ENCODE measurements around the gene R3HDM2. TPM values are rescaled to one million over a fixed set of nuclear protein-coding genes. Genes with fewer than 3 reads are reported as not detected.

R3HDM2 gene
- total RNA-seq, 2 experiments from 2014 or later: 25.8 to 47.2 TPM

- Histone ChIP-seq H3K27ac (ENCODE audit: low read depth, low read length, poor library complexity, severe bottlenecking) (no peak overlapping the region), H3K9me2 (ENCODE audit: insufficient read depth, low read length) (no peaks in the 10 kb centered on the region), H3K9me3 (ENCODE audit: low read length) (no peaks in the 10 kb centered on the region), H3K4me1 (ENCODE audit: insufficient read depth, low read length, poor library complexity, severe bottlenecking) (no peaks in the 10 kb centered on the region), H3K36me3 (ENCODE audit: insufficient read depth, low read length) (peaks cover 41% of the 10 kb centered on the region), H3K4me2 (ENCODE audit: low read length) (no peak overlapping the region), H3K79me2 (ENCODE audit: insufficient read depth, low read depth, low read length) (no peaks in the 10 kb centered on the region), H4K20me1 (ENCODE audit: insufficient read depth, low read length) (no peaks in the 10 kb centered on the region), H3K4me3 (ENCODE audit: low read depth, low read length, poor library complexity, severe bottlenecking) (no peak overlapping the region), H2AFZ (ENCODE audit: low read length) (no peak overlapping the region)
- intact Hi-C loops (cut with micrococcal nuclease; ENCODE audit: unreplicated experiment): no loop called here
- BruUV-seq (replicated peaks): no TSS peak
- TF ChIP-seq EZH2phosphoT487 (IDR thresholded peaks at IDR 0.05; ENCODE audit: borderline replicate concordance, low read depth, low read length) (no peak), CTCF (conservative IDR thresholded peaks at IDR 0.05; ENCODE audit: low read length) (no peak)
- POLR2A ChIA-PET: interaction anchor here (0.5 to 1.0 kb wide), 3 partner anchors 14 to 38 kb away, joined by 3 to 9 read pairs (median 3); no protein-coding TSS in a partner anchor
- CTCF ChIA-PET (ENCODE audit: unreplicated experiment): no interaction called here
- no peak for DNase-seq (ENCODE audit: low spot score)
These were observed 158.3 kb downstream of the R3HDM2 start for GRCh38 chr12:57272337-57273151.

DNA sequence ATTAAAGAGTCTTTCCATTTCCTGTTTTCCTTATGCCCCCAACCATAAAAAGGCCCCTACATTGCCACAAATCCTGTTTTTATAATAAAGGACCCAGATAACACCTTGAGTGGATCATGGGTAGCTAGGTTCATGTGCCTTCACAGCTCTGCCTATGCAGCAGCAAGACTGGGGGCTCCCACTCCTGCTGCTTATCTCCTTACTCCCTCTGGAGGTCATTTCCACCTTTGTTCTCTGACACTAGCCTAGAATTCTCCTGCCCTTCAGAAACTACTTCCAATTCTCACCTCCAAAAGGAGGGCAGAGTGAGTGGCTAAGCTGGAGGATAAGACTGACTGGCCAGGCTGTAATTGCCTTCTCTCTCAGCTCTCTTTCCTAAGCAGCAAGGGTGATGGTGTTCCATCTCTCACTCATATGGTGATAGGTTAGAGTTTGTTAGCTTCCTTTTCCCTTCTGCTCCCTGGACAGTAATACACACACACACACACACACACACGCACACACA lies 159.8 kb downstream of the R3HDM2 start:
- intact Hi-C loops (cut with micrococcal nuclease; ENCODE audit: unreplicated experiment): no loop called here
- TF ChIP-seq EZH2phosphoT487 (IDR thresholded peaks at IDR 0.05; ENCODE audit: borderline replicate concordance, low read depth, low read length): no peak
- TF ChIP-seq CTCF (conservative IDR thresholded peaks at IDR 0.05; ENCODE audit: low read length): no peak
- H3K9me3 ChIP-seq (ENCODE audit: low read length): no peaks in the 10 kb centered on the region
- H4K20me1 ChIP-seq (ENCODE audit: insufficient read depth, low read length): no peaks in the 10 kb centered on the region
- no peaks in the 10 kb centered on the region for H3K9me2 ChIP-seq (ENCODE audit: insufficient read depth, low read length)
- ChIA-PET POLR2A (interaction anchor here (0.6 to 0.7 kb wide), 3 partner anchors 21 to 190 kb away, joined by 3 read pairs; no protein-coding TSS in a partner anchor), CTCF (ENCODE audit: unreplicated experiment) (no interaction called here)
- DNase-seq (ENCODE audit: low spot score): no peak
- H3K27ac ChIP-seq (ENCODE audit: low read depth, low read length, poor library complexity, severe bottlenecking): no peak overlapping the region
- no TSS peak for BruUV-seq (replicated peaks)
- no peak overlapping the region for H2AFZ ChIP-seq (ENCODE audit: low read length)
- no peak overlapping the region for H3K4me3 ChIP-seq (ENCODE audit: low read depth, low read length, poor library complexity, severe bottlenecking)
- no peak overlapping the region for H3K4me2 ChIP-seq (ENCODE audit: low read length)
- no peaks in the 10 kb centered on the region for H3K79me2 ChIP-seq (ENCODE audit: insufficient read depth, low read depth, low read length)
- peaks cover 51% of the 10 kb centered on the region for H3K36me3 ChIP-seq (ENCODE audit: insufficient read depth, low read length)
- no peaks in the 10 kb centered on the region for H3K4me1 ChIP-seq (ENCODE audit: insufficient read depth, low read length, poor library complexity, severe bottlenecking)

DNA sequence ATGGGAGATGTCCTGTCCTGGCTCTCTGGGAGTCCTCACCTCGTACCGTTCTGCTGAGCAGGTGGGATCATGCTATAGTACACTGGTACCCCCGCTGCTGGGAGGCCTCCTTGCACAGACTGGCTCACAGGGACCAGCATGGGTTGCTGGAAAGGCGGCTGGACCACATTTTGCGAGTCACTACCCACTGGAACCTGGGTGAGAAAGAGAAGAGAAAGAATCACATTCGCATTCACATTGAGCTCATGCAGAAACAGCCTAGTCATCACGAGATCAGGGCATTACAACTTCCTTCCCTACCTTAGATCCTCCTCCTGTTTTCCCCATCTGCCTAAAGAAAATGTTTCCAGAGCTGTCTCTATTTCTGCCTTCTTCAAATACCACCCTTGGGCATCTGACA lies 162.6 kb downstream of the R3HDM2 start:
- no peaks in the 10 kb centered on the region for H4K20me1 ChIP-seq (ENCODE audit: insufficient read depth, low read length)
- ChIA-PET CTCF (ENCODE audit: unreplicated experiment) (no interaction called here), POLR2A (no interaction called here)
- intact Hi-C loops (cut with micrococcal nuclease; ENCODE audit: unreplicated experiment): no loop called here
- H2AFZ ChIP-seq (ENCODE audit: low read length): no peak overlapping the region
- no peaks in the 10 kb centered on the region for H3K9me3 ChIP-seq (ENCODE audit: low read length)
- H3K27ac ChIP-seq (ENCODE audit: low read depth, low read length, poor library complexity, severe bottlenecking): no peak overlapping the region
- H3K4me1 ChIP-seq (ENCODE audit: insufficient read depth, low read length, poor library complexity, severe bottlenecking): peaks cover 5% of the 10 kb centered on the region
- no peak overlapping the region for H3K4me3 ChIP-seq (ENCODE audit: low read depth, low read length, poor library complexity, severe bottlenecking)
- H3K9me2 ChIP-seq (ENCODE audit: insufficient read depth, low read length): no peaks in the 10 kb centered on the region
- no peak for DNase-seq (ENCODE audit: low spot score)
- BruUV-seq (replicated peaks): no TSS peak
- TF ChIP-seq EZH2phosphoT487 (IDR thresholded peaks at IDR 0.05; ENCODE audit: borderline replicate concordance, low read depth, low read length) (no peak), CTCF (conservative IDR thresholded peaks at IDR 0.05; ENCODE audit: low read length) (no peak)
- no peak overlapping the region for H3K4me2 ChIP-seq (ENCODE audit: low read length)
- peaks cover 52% of the 10 kb centered on the region for H3K36me3 ChIP-seq (ENCODE audit: insufficient read depth, low read length)
- no peaks in the 10 kb centered on the region for H3K79me2 ChIP-seq (ENCODE audit: insufficient read depth, low read depth, low read length)
